Erythroblast (primary cell): ENCODE data around the gene P4HA2.

Source experiments
- GATA1 ChIP-seq: IDR thresholded peaks from 2 replicates; pipeline ENCODE4 v1.6.1; 2011; ENCODE audit warnings: low read depth, mild to moderate bottlenecking, control low read depth, low read length, moderate library complexity
- POLR2A ChIP-seq: IDR thresholded peaks from 2 replicates; pipeline ENCODE4 v1.6.1; 2011; ENCODE audit warnings: mild to moderate bottlenecking, low read length

GRCh38 chr5:132235340-132235739 lies 7.7 kb upstream of the P4HA2 start:
- no peak for TF ChIP-seq POLR2A
- TF ChIP-seq GATA1 = no peak
